NB4 (cell line): ENCODE measurements around the gene TTBK2.

Source experiments
- POLR2A ChIP-seq: IDR thresholded peaks from 2 replicates; pipeline ENCODE4 v1.6.1; 2011; ENCODE audit warnings: mild to moderate bottlenecking; ENCODE audit not compliant: insufficient read length; ENCODE audit errors: extremely low read depth
- TF ChIP-seq, protein P1 (sequence below): IDR thresholded peaks from one replicate; pipeline ENCODE4 v1.5.1; 2012; ENCODE audit warnings: low read depth, low read length

GRCh38 chr15:42954291-42954690 lies 33.7 kb upstream of the TTBK2 start:
- TF ChIP-seq POLR2A = no peak
- TF ChIP-seq, protein P1, sequence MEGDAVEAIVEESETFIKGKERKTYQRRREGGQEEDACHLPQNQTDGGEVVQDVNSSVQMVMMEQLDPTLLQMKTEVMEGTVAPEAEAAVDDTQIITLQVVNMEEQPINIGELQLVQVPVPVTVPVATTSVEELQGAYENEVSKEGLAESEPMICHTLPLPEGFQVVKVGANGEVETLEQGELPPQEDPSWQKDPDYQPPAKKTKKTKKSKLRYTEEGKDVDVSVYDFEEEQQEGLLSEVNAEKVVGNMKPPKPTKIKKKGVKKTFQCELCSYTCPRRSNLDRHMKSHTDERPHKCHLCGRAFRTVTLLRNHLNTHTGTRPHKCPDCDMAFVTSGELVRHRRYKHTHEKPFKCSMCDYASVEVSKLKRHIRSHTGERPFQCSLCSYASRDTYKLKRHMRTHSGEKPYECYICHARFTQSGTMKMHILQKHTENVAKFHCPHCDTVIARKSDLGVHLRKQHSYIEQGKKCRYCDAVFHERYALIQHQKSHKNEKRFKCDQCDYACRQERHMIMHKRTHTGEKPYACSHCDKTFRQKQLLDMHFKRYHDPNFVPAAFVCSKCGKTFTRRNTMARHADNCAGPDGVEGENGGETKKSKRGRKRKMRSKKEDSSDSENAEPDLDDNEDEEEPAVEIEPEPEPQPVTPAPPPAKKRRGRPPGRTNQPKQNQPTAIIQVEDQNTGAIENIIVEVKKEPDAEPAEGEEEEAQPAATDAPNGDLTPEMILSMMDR = no peak
